NOMO-1 (cell line): ENCODE results near the gene LIG3.
"Not testable (repeated sequence)": the region's sequence is repeated elsewhere in the genome, so short reads cannot be mapped to it uniquely, and the experiment has no call there.

Experiments
- DNase-seq, 2 experiments: peaks; one replicate each; lab custom pipeline; 2025; ENCODE audit not compliant: unreplicated experiment in 2 of 2; lab: John Stamatoyannopoulos, UW

LIG3 gene

DNA sequence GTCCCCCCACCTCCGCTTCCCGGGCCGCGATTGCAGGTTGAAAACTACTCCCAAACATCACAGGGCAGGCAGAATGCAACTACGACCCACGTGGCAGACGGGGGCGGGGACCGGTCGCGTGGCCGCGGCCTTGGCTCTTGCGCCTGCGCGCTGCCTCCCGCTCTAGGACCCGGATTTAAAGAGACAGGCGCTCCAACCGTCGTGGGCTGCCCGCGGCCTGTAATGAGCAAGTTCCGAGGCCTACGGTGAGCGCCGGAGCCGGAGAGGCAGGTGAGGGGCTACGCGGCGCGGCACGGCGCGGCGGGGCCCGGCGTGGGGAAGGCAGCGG lies at the start of gene LIG3:
Gene LIG3 (plus strand): TSS at position 160 of the 328 bp plus-strand sequence. CDS start 2,494 bp downstream, outside the sequence.
- peak; percentile 88 to 95 for DNase-seq

DNA sequence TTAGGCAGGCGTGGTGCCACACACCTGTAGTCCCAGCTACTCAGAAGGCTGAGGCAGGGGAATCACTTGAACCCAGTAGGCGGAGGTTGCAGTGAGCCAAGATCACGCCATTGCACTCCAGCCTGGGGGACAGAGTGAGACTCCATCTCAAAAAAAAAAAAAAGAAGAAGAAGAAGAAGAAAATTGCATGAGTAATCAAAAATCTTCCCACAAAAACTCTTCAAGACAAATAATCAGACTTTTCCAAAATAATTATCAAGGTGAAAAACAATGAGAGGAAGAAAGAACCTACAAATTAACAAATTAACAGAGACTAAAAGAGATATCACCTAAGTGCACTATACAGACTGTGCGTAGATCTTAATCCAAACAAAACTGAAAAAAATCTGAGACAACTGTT lies 29.5 kb upstream of the LIG3 start:
- DNase-seq = not testable (repeated sequence)

DNA sequence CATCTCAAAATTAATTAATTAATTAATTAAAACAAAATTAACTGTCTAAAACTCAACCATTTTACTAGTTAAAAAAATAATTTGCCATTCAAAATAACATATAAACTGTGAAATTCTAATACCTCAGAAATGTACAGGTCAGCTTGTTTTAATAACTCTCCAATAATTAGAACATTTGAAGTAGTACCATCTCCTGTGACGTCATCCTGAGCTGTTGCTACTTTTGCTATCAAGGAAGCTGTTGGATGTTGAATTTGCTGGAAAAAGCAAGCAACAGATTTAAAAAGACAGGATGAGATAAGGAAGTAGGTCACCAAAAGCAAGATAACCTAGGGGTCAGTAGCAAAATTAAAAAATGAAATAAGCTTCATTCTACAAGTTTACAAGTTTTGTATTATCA lies 21.9 kb upstream of the LIG3 start:
- no peak for DNase-seq

GRCh38 chr17:34961093-34961911 lies 19.0 kb upstream of the LIG3 start, which contains the start of the genes CCT6B and ZNF830:
Gene CCT6B (minus strand): TSS chr17:34961460. CDS start chr17:34961393, 67 bp downstream.
Gene ZNF830 (plus strand): TSS chr17:34961540. CDS start chr17:34961567, 27 bp downstream.
- peak; percentile 93 to 95 for DNase-seq

DNA sequence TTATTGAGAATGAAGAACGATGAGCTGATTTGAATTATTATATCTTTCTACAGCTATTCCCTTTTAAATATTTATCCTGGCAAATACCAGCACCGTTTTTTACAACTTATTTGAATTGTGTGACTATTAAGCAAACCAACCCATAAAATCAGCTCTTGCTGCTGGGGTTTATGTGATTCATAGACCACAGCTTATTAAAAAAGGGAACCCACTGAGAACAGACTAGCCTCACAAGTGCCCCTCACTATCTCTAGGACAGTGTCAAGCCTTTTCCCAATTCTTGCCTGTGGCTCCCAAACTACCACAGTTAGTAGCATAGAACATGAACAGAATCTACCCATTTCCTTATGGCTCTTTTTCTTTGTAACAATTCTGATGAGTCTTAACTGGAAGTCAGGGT lies 6.1 kb upstream of the LIG3 start:
- DNase-seq = peak in 1 of 2 experiments; percentile 25

- no peak for DNase-seq
Measured at GRCh38 chr17:34974794-34975785, 5.2 kb upstream of the LIG3 start.

GRCh38 chr17:34979153-34979552 lies 1.2 kb upstream of the LIG3 start:
- no peak for DNase-seq

GRCh38 chr17:34979650-34980352 lies 511 bp upstream of the LIG3 start:
- no peak for DNase-seq

GRCh38 chr17:34980681-34981537 lies 597 bp downstream of the LIG3 start:
- DNase-seq = peak; percentile 82 to 89

DNA sequence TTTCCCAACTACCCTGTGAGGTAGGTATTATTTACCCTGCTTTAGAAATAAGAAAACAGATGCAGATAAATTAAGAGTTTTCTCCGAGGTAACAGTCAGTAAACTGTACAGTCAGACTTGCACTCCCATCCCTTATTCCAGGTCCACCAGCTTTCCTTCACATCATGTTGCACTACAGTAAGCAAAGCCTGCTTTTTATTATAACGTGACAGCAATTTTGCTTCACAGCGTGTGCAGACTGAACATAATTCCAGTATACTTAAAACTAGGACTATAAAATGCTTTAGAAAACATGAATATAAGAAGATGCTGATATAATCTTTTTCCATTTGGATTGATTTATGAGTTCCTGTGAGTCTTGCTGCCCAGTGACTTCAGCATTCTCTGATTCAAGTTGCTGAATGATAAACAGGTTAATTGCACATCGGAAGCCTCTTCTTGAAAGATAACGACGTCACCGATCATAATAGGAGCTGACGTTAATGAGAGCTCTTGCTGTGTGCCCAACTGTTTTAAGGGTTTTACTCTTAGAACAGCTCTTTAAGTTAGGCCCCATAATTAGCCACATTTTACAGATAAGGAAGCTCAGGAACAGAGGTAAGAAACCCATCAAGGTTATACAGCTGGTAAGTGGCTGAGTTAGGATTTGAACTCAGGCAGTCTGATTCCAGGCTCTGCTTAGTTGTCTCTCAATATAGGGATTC lies 1.4 kb downstream of the LIG3 start:
- peak in 1 of 2 experiments; percentile 3 for DNase-seq

- no peak for DNase-seq
Measured at GRCh38 chr17:34987232-34987631, 6.9 kb downstream of the LIG3 start.

DNA sequence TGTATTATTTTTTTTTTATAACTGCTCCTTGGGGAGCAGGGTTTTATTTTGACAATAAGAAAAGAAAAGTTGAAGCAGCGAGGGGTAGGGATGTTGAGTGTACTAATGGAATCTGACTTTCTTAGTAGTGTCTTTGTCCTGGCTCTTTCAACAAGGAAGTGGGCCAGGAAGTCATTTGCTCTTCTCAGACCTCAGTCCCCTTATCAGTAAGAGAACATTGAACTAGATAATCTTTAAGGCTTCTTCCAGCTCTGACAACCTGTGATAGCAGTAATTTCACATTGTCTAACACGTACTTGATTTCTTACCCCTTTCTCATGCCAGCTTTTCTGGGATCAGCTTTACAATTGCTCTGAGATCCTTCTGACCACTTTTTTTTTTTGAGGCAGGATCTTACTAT lies 8.3 kb downstream of the LIG3 start:
- no peak for DNase-seq

- DNase-seq = no peak
Measured at GRCh38 chr17:34989473-34989872, 9.2 kb downstream of the LIG3 start.

DNA sequence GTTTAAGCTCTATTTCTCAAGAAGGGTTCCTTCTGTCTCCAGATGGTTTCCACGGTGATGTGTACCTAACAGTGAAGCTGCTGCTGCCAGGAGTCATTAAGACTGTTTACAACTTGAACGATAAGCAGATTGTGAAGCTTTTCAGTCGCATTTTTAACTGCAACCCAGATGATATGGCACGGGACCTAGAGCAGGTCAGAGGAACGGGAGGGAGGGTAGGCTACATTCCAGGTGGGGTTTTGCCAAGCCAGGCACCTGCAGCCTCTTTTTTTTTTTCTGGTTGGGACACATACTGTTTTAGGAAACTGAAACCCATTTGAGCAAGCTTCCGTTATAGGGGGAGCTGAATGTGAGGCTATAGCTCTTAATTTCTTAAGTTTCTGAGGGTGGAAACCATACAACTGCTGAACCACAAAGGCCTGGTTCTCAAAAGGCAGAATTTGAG lies 10.6 kb downstream of the LIG3 start:
- no peak for DNase-seq

DNA sequence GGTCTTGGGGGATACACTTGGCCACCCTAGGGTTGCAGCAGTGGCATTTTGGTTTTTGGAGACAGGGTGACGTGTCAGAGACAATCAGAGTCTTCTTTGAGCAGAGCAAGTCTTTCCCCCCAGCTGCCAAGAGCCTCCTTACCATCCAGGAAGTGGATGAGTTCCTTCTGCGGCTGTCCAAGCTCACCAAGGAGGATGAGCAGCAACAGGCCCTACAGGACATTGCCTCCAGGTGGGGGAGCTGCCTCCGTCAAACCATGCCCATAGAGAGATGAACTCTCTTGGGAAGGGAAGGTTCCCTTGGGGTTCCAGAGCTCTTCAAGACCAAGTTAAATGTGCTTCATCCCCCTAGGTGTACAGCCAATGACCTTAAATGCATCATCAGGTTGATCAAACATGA lies 11.3 kb downstream of the LIG3 start:
- DNase-seq = no peak

DNA sequence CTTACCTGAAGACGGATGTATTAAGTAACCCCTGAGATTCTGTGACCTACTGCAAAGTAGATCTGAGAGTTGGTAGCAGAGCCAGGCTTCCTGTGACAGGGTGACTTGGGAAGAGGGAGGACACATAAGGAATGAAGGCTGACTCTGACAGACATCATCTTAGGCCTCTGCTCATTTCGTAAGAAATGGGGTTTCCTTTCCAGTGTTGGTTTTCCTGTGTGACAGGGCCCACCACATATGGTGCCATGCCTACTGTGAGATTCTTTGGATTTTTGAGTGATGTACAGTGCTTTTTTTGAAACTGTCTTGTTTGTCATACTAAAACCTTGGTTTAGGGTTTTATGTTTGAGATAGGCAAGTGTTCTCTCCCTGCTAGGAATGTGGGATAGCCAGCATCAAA lies 12.7 kb downstream of the LIG3 start:
- DNase-seq = no peak

GRCh38 chr17:34996422-34997285 lies 16.3 kb downstream of the LIG3 start:
- DNase-seq = no peak

DNA sequence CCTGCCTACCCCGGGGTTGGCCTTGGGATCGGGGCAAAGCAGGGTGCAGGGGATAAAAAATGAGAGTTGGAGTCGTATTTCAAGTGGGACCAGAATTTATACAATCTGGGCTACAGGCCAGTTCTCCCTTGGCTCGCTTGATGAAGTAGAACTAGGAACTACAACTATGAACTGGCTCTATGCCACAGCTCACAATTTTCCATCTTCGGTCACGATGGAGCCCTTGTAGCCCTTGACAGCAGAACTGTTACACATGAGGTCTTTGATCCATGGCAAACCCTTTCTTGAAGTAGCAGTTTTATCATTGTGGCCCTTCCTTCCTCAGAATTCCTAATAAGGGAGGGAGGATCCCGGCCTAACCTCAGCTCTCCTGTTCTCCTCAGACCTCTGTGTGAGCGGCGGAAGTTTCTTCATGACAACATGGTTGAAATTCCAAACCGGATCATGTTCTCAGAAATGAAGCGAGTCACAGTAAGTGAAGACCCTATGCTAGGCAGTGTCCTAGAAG lies 17.1 kb downstream of the LIG3 start:
- no peak for DNase-seq
